B cell (primary cell): ENCODE measurements around the gene ERLIN1. TPM values are rescaled to one million over a fixed set of nuclear protein-coding genes. Genes with fewer than 3 reads are reported as not detected.

Experiments used
- ATAC-seq: fragments of 200-7000 bp; cut with Tn5 transposase; one replicate; pipeline ENCODE4 v1.10.0; 2021; ENCODE audit warnings: low read depth, mild to moderate bottlenecking, moderate number of reproducible peaks, moderate library complexity
- CTCF ChIA-PET: fragments of 350-600 bp; sonication (Branson Sonifier 250); formaldehyde crosslinking; loops from one replicate; lab custom pipeline; 2021; ENCODE audit warnings: antibody characterized with exemption, inconsistent platforms; lab: Charles Lee
- POLR2A ChIA-PET: fragments of 350-600 bp; sonication (Branson Sonifier 250); formaldehyde crosslinking; loops from one replicate; lab custom pipeline; 2021; ENCODE audit warnings: antibody characterized with exemption; lab: Charles Lee
- DNase-seq: peaks from one replicate; pipeline ENCODE4 v3.0.0; 2013
- H2AFZ ChIP-seq: 2 replicates; pipeline ENCODE4 v1.6.1; 2012; ENCODE audit warnings: mild to moderate bottlenecking, low read depth, low read length; ENCODE audit not compliant: insufficient read depth, poor library complexity, severe bottlenecking
- H3K27ac ChIP-seq, 2 donors: 1 replicate in 1 of 2; 2 replicates in 1 of 2; pipeline ENCODE4 v1.5.1; 2012 to 2013; ENCODE audit warnings: low read length in 2 of 2, mild to moderate bottlenecking in 2 of 2, moderate library complexity in 1 of 2
- H3K27me3 ChIP-seq, 4 experiments: fragments of 200-600 bp in 1 of 4; sonication (generic) in 1 of 4; replicated peaks in 1 of 4; 1 replicate in 2 of 4; 2 replicates in 2 of 4; pipeline versions ENCODE4 v1.6.1 to v1.7.0; 2013 to 2016; ENCODE audit warnings: low read length in 3 of 4, mild to moderate bottlenecking in 2 of 4, mixed read lengths in 1 of 4, moderate library complexity in 1 of 4; ENCODE audit not compliant: insufficient read depth in 4 of 4, control insufficient read depth in 3 of 4; ENCODE audit errors: control extremely low read depth in 1 of 4
- H3K36me3 ChIP-seq, 2 experiments: replicated peaks in 1 of 2; 1 replicate in 1 of 2; 2 replicates in 1 of 2; pipeline versions ENCODE4 v1.6.1 to v1.7.1; 2013; ENCODE audit warnings: low read length in 1 of 2; ENCODE audit not compliant: insufficient read depth in 2 of 2, control insufficient read depth in 1 of 2; ENCODE audit errors: control extremely low read depth in 1 of 2, extremely low read depth in 1 of 2
- H3K4me1 ChIP-seq, 2 donors: fragments of 200-600 bp in 1 of 2; sonication (generic) in 1 of 2; 1 replicate in 1 of 2; 2 replicates in 1 of 2; pipeline versions ENCODE4 v1.5.1 to v1.6.1; 2013 to 2017; ENCODE audit warnings: low read length in 2 of 2; ENCODE audit not compliant: control insufficient read depth in 2 of 2, insufficient read depth in 2 of 2
- H3K4me2 ChIP-seq: replicated peaks from 2 replicates; pipeline ENCODE3; 2012; ENCODE audit warnings: mild to moderate bottlenecking, low read depth, low read length; ENCODE audit not compliant: poor library complexity, severe bottlenecking
- H3K4me3 ChIP-seq, 5 experiments: fragments of 200-600 bp in 1 of 5; sonication (generic) in 1 of 5; 1 replicate in 3 of 5; 2 replicates in 2 of 5; pipeline versions ENCODE4 v1.5.1 to v1.7.0; 2011 to 2016; ENCODE audit warnings: low read length in 4 of 5, mild to moderate bottlenecking in 4 of 5, low read depth in 2 of 5, control low read depth in 1 of 5, moderate library complexity in 1 of 5; ENCODE audit not compliant: insufficient read depth in 1 of 5; ENCODE audit errors: control extremely low read depth in 1 of 5, extremely low read depth in 1 of 5
- H3K79me2 ChIP-seq: fragments of 200-600 bp; sonication (generic); one replicate; pipeline ENCODE4 v1.6.0; 2016; ENCODE audit warnings: low read length; ENCODE audit not compliant: control insufficient read depth, insufficient read depth
- H3K9ac ChIP-seq: fragments of 200-600 bp; sonication (generic); 2 replicates; pipeline ENCODE4 v1.6.1; 2017; ENCODE audit warnings: mild to moderate bottlenecking, low read length, moderate library complexity
- H3K9me3 ChIP-seq, 3 donors: one replicate each; pipeline versions ENCODE4 v1.6.1 to v1.7.1; 2013; ENCODE audit warnings: low read length in 2 of 3; ENCODE audit not compliant: control insufficient read depth in 2 of 3, insufficient read depth in 1 of 3; ENCODE audit errors: control extremely low read depth in 1 of 3
- H4K20me1 ChIP-seq: 2 replicates; pipeline ENCODE4 v1.6.0; 2012; ENCODE audit warnings: mild to moderate bottlenecking, low read length; ENCODE audit not compliant: insufficient read depth, control insufficient read depth, poor library complexity, severe bottlenecking
- H3K27ac Mint-ChIP-seq: one replicate; pipeline ENCODE4 v1.8.0; 2021; ENCODE audit warnings: mixed read lengths
- H3K27me3 Mint-ChIP-seq: one replicate; pipeline ENCODE4 v1.8.0; 2021; ENCODE audit warnings: mixed read lengths
- H3K4me1 Mint-ChIP-seq: one replicate; pipeline ENCODE4 v1.8.0; 2021; ENCODE audit warnings: mixed read lengths
- H3K4me3 Mint-ChIP-seq: one replicate; pipeline ENCODE4 v1.8.0; 2021; ENCODE audit warnings: mixed read lengths
- H3K9me3 Mint-ChIP-seq: one replicate; pipeline ENCODE4 v1.8.0; 2022; ENCODE audit warnings: mixed read lengths; ENCODE audit not compliant: insufficient read depth
- CTCF ChIP-seq: fragments of 200-600 bp; IDR thresholded peaks from one replicate; pipeline ENCODE4 v1.8.0; 2022; ENCODE audit warnings: antibody characterized with exemption, mild to moderate bottlenecking
- EZH2 ChIP-seq: IDR thresholded peaks from 2 replicates; pipeline ENCODE4 v1.6.1; 2012; ENCODE audit warnings: borderline replicate concordance, low read depth, mild to moderate bottlenecking, moderate library complexity, low read length; ENCODE audit not compliant: insufficient read depth, poor library complexity, severe bottlenecking
- WGBS: methylation state at CpG from one replicate; pipeline ENCODE4 v1.1.5; 2013; ENCODE audit warnings: missing lambda C conversion rate; ENCODE audit not compliant: insufficient coverage; 5-methylcytosine and 5-hydroxymethylcytosine counted together
- intact Hi-C: fragments of 100-400 bp; cut with micrococcal nuclease; formaldehyde crosslinking; loops from one replicate; pipeline ENCODE4 v1.10.0; 2022
- polyA plus RNA-seq: library from polyadenylated mRNA; depleted of rRNA; stranded (reverse); fragments of >200 nt; gene quantifications from 2 replicates; pipeline ENCODE4 v1.2.3, GENCODE V29; 2012
- total RNA-seq, 2 donors: library from RNA; stranded (reverse); fragments of 120-200 nt in 1 of 2; gene quantifications; 1 replicate in 1 of 2; 2 replicates in 1 of 2; pipeline versions ENCODE4 v1.2.3 to v1.2.4, GENCODE V29; 2013 to 2022

The ERLIN1 gene
- total and polyA plus RNA-seq, 2 donors (not counting 1 experiment from before 2014, with no cell fraction given): 4.3 to 9.0 TPM

GRCh38 chr10:100184840-100185239 is 989 bp downstream of the ERLIN1 start:
- Histone ChIP-seq H3K79me2 (peaks cover 34% of the 10 kb centered on the region), H3K9me3 (no peaks in the 10 kb centered on the region), H2AFZ (peak overlapping the region; percentile 96), H3K9ac (peak overlapping the region; percentile 98), H3K4me3 (peak overlapping the region; percentile 93 to 99 (median 97)), H3K27me3 (no peaks in the 10 kb centered on the region), H4K20me1 (no peaks in the 10 kb centered on the region), H3K4me1 (peaks cover 19 to 21% of the 10 kb centered on the region in 2 donors), H3K36me3 (peaks cover 0 to 7% of the 10 kb centered on the region in 2 experiments), H3K27ac (peak overlapping the region; percentile 17 to 83), H3K4me2 (peak overlapping the region; percentile 83)
- POLR2A ChIA-PET: no interaction called here
- peaks cover 46% of the 10 kb centered on the region for H3K4me1 Mint-ChIP-seq
- ATAC-seq (no peak), DNase-seq (peak; percentile 37)
- TF ChIP-seq EZH2 (no peak), CTCF (no peak)
- CTCF ChIA-PET: no interaction called here
- WGBS: 0% methylated on average over 1 of the region's 4 CpGs
- H3K27ac Mint-ChIP-seq: peak overlapping the region; percentile 96
- H3K27me3 Mint-ChIP-seq: no peaks in the 10 kb centered on the region
- intact Hi-C loops: loop anchor here (5.0 to 10.0 kb wide), 6 partner anchors 102 to 570 kb away; partner anchors contain the start of genes BLOC1S2, HIF1AN and SCD
- no peaks in the 10 kb centered on the region for H3K9me3 Mint-ChIP-seq
- H3K4me3 Mint-ChIP-seq: peak overlapping the region; percentile 99

GRCh38 chr10:100184426-100184825 is 1.4 kb downstream of the ERLIN1 start:
- peak overlapping the region; percentile 96 for H3K27ac Mint-ChIP-seq
- Histone ChIP-seq H3K27me3 (no peaks in the 10 kb centered on the region), H4K20me1 (no peaks in the 10 kb centered on the region), H3K4me1 (peaks cover 19 to 21% of the 10 kb centered on the region in 2 donors), H3K4me3 (peak overlapping the region in 3 of 5 experiments; percentile 93 to 99 (median 98)), H3K4me2 (peak overlapping the region; percentile 83), H3K27ac (peak overlapping the region in 1 of 2 donors; percentile 83), H3K9me3 (no peaks in the 10 kb centered on the region), H3K79me2 (peaks cover 34% of the 10 kb centered on the region), H2AFZ (peak overlapping the region; percentile 96), H3K9ac (peak overlapping the region; percentile 98), H3K36me3 (peaks cover 0 to 11% of the 10 kb centered on the region in 2 experiments)
- intact Hi-C loops: loop anchor here (10.0 kb wide), 4 partner anchors 170 to 570 kb away; partner anchors contain the start of gene HIF1AN
- no peak for TF ChIP-seq CTCF
- TF ChIP-seq EZH2: no peak
- WGBS: no CpG with 5 or more reads among the region's 1 CpG
- H3K4me1 Mint-ChIP-seq: peaks cover 46% of the 10 kb centered on the region
- H3K9me3 Mint-ChIP-seq: no peaks in the 10 kb centered on the region
- no peak for DNase-seq
- ChIA-PET POLR2A (no interaction called here), CTCF (no interaction called here)
- ATAC-seq: no peak
- H3K4me3 Mint-ChIP-seq: peak overlapping the region; percentile 99
- H3K27me3 Mint-ChIP-seq: no peaks in the 10 kb centered on the region
